Osteoblast (primary cell): ENCODE results near the gene PIK3C3. TPM values are rescaled to one million over a fixed set of nuclear protein-coding genes. Genes with fewer than 3 reads are reported as not detected.
"Not testable (repeated sequence)": the region's sequence is repeated elsewhere in the genome, so short reads cannot be mapped to it uniquely, and the experiment has no call there.

Experiments
- DNase-seq: peaks from one replicate; pipeline ENCODE4 v3.0.0; 2011; ENCODE audit warnings: low spot score, mixed read lengths; ENCODE audit not compliant: insufficient read length; ENCODE audit errors: missing footprints
- H2AFZ ChIP-seq: 2 replicates; pipeline ENCODE4 v1.6.0; 2011; ENCODE audit warnings: mild to moderate bottlenecking, low read length
- H3K27ac ChIP-seq: 2 replicates; pipeline ENCODE4 v1.5.1; 2011; ENCODE audit warnings: mild to moderate bottlenecking, low read depth, low read length, moderate library complexity
- H3K27me3 ChIP-seq: 2 replicates; pipeline ENCODE4 v1.6.0; 2012; ENCODE audit warnings: mild to moderate bottlenecking, control low read depth, inconsistent platforms, low read length, moderate library complexity; ENCODE audit not compliant: insufficient read depth
- H3K36me3 ChIP-seq: 2 replicates; pipeline ENCODE4 v1.5.1; 2011; ENCODE audit warnings: mild to moderate bottlenecking, low read length, control low read depth, moderate library complexity; ENCODE audit not compliant: insufficient read depth
- H3K4me1 ChIP-seq: 2 replicates; pipeline ENCODE4 v1.5.1; 2011; ENCODE audit warnings: mild to moderate bottlenecking, low read length, control low read depth, moderate library complexity; ENCODE audit not compliant: insufficient read depth
- H3K4me2 ChIP-seq: 2 replicates; pipeline ENCODE4 v1.6.0; 2011; ENCODE audit warnings: mild to moderate bottlenecking, low read length; ENCODE audit not compliant: insufficient read depth
- H3K4me3 ChIP-seq: fragments of 200-600 bp; sonication (generic); 3 replicates; pipeline ENCODE4 v1.5.1; 2012; ENCODE audit warnings: mild to moderate bottlenecking, low read length, inconsistent platforms; ENCODE audit not compliant: insufficient read depth
- H3K79me2 ChIP-seq: 2 replicates; pipeline ENCODE4 v1.6.0; 2012; ENCODE audit warnings: mild to moderate bottlenecking, low read length, control low read depth, inconsistent platforms; ENCODE audit not compliant: insufficient read depth
- H3K9me3 ChIP-seq: 2 replicates; pipeline ENCODE4 v1.5.1; 2011; ENCODE audit warnings: low read depth, low read length, control low read depth
- H4K20me1 ChIP-seq: 2 replicates; pipeline ENCODE4 v1.6.0; 2012; ENCODE audit warnings: mild to moderate bottlenecking, low read length, control low read depth; ENCODE audit not compliant: insufficient read depth
- CTCF ChIP-seq: IDR thresholded peaks from 2 replicates; pipeline ENCODE4 v1.5.1; 2011; ENCODE audit warnings: mild to moderate bottlenecking, low read depth, low read length, moderate library complexity; ENCODE audit errors: extremely low read depth
- total RNA-seq: library from RNA; depleted of rRNA; stranded (reverse); fragments of >200 nt; gene quantifications from 2 replicates; pipeline ENCODE4 v1.2.3, GENCODE V29; 2012

The PIK3C3 gene
- total RNA-seq, 1 donor = 59.4 TPM

GRCh38 chr18:41999751-42000150 lies 44.7 kb downstream of the PIK3C3 start:
- TF ChIP-seq CTCF = no peak
- no peak for DNase-seq
- H3K4me3 ChIP-seq = no peak overlapping the region
- no peaks in the 10 kb centered on the region for H3K27me3 ChIP-seq
- no peak overlapping the region for H3K4me2 ChIP-seq
- H3K36me3 ChIP-seq = peaks cover 48% of the 10 kb centered on the region
- H2AFZ ChIP-seq = no peak overlapping the region
- H3K9me3 ChIP-seq = no peaks in the 10 kb centered on the region
- H4K20me1 ChIP-seq = no peaks in the 10 kb centered on the region
- H3K79me2 ChIP-seq = no peaks in the 10 kb centered on the region
- no peak overlapping the region for H3K27ac ChIP-seq
- H3K4me1 ChIP-seq = peaks cover 13% of the 10 kb centered on the region

- TF ChIP-seq CTCF = no peak
- Histone ChIP-seq H4K20me1 (no peaks in the 10 kb centered on the region), H3K36me3 (peaks cover 37% of the 10 kb centered on the region), H3K9me3 (no peaks in the 10 kb centered on the region), H3K4me3 (no peak overlapping the region), H3K4me1 (peaks cover 13% of the 10 kb centered on the region), H2AFZ (no peak overlapping the region), H3K79me2 (no peaks in the 10 kb centered on the region), H3K27ac (no peak overlapping the region), H3K4me2 (no peak overlapping the region), H3K27me3 (no peaks in the 10 kb centered on the region)
- no peak for DNase-seq
Observed at GRCh38 chr18:42001801-42002200, 46.8 kb downstream of the PIK3C3 start.

GRCh38 chr18:42004653-42005052 lies 49.6 kb downstream of the PIK3C3 start:
- Histone ChIP-seq H2AFZ (no peak overlapping the region), H3K27me3 (no peaks in the 10 kb centered on the region), H3K9me3 (no peaks in the 10 kb centered on the region), H3K4me2 (no peak overlapping the region), H4K20me1 (no peaks in the 10 kb centered on the region), H3K27ac (no peak overlapping the region), H3K36me3 (peaks cover 33% of the 10 kb centered on the region), H3K4me1 (no peaks in the 10 kb centered on the region), H3K79me2 (no peaks in the 10 kb centered on the region), H3K4me3 (no peak overlapping the region)
- TF ChIP-seq CTCF = no peak
- DNase-seq = no peak

- H3K4me1 ChIP-seq = no peaks in the 10 kb centered on the region
- H3K36me3 ChIP-seq = peaks cover 25% of the 10 kb centered on the region
- no peak for DNase-seq
- no peak overlapping the region for H2AFZ ChIP-seq
- no peaks in the 10 kb centered on the region for H3K9me3 ChIP-seq
- no peak overlapping the region for H3K4me2 ChIP-seq
- H3K79me2 ChIP-seq = no peaks in the 10 kb centered on the region
- no peak overlapping the region for H3K27ac ChIP-seq
- no peaks in the 10 kb centered on the region for H3K27me3 ChIP-seq
- no peak for TF ChIP-seq CTCF
- no peaks in the 10 kb centered on the region for H4K20me1 ChIP-seq
- H3K4me3 ChIP-seq = no peak overlapping the region
Observed at GRCh38 chr18:42005782-42006181, 50.7 kb downstream of the PIK3C3 start.

GRCh38 chr18:42009457-42009856 lies 54.4 kb downstream of the PIK3C3 start:
- H2AFZ ChIP-seq, H4K20me1 ChIP-seq, DNase-seq, H3K27ac ChIP-seq, H3K4me2 ChIP-seq, H3K27me3 ChIP-seq, H3K4me3 ChIP-seq, H3K4me1 ChIP-seq, H3K79me2 ChIP-seq, H3K9me3 ChIP-seq: not testable (repeated sequence)
- peaks cover 12% of the 10 kb centered on the region for H3K36me3 ChIP-seq
